Stimulated activated CD4-positive, alpha-beta T cell treated with anti-CD3 and anti-CD28 coated beads, Interleukin-2, amount 100 ng/mL, for 4 hours (primary cell): Measurements from ENCODE around the gene ATG13.
"Not testable (repeated sequence)": the region's sequence is repeated elsewhere in the genome, so short reads cannot be mapped to it uniquely, and the experiment has no call there.

Experiments
- DNase-seq: peaks from one replicate; pipeline ENCODE4 v3.0.0-alpha.2; 2020; ENCODE audit warnings: low read depth

Gene ATG13

GRCh38 chr11:46643986-46644385 lies 26.6 kb downstream of the ATG13 start:
- no peak for DNase-seq

- no peak for DNase-seq
Observed at GRCh38 chr11:46649180-46649738, 31.9 kb downstream of the ATG13 start.

- DNase-seq: no peak
Observed at GRCh38 chr11:46655631-46656030, 38.3 kb downstream of the ATG13 start.

- DNase-seq: no peak
Observed at GRCh38 chr11:46657186-46657585, 39.8 kb downstream of the ATG13 start.

GRCh38 chr11:46658259-46658658 lies 40.9 kb downstream of the ATG13 start:
- DNase-seq: no peak

GRCh38 chr11:46659908-46660307 lies 42.6 kb downstream of the ATG13 start:
- no peak for DNase-seq

GRCh38 chr11:46661836-46662235 lies 44.5 kb downstream of the ATG13 start:
- no peak for DNase-seq

- DNase-seq: no peak
Observed at GRCh38 chr11:46662366-46662765, 45.0 kb downstream of the ATG13 start.

GRCh38 chr11:46663277-46663940 lies 46.1 kb downstream of the ATG13 start:
- no peak for DNase-seq

- no peak for DNase-seq
Observed at GRCh38 chr11:46664612-46665011, 47.3 kb downstream of the ATG13 start.

- no peak for DNase-seq
Observed at GRCh38 chr11:46665356-46665755, 48.0 kb downstream of the ATG13 start.

- DNase-seq: no peak
Observed at GRCh38 chr11:46666516-46666915, 49.2 kb downstream of the ATG13 start.

- DNase-seq: no peak
Observed at GRCh38 chr11:46667043-46667481, 49.7 kb downstream of the ATG13 start.

GRCh38 chr11:46668480-46669085 lies 51.2 kb downstream of the ATG13 start:
- DNase-seq: no peak

- DNase-seq: no peak
Observed at GRCh38 chr11:46669711-46670139, 52.4 kb downstream of the ATG13 start.

GRCh38 chr11:46670521-46670920 lies 53.2 kb downstream of the ATG13 start:
- DNase-seq: not testable (repeated sequence)

- no peak for DNase-seq
Observed at GRCh38 chr11:46671958-46672315, 54.6 kb downstream of the ATG13 start.

- DNase-seq: no peak
Observed at GRCh38 chr11:46672381-46672839, 55.1 kb downstream of the ATG13 start.

- no peak for DNase-seq
Observed at GRCh38 chr11:46673713-46674462, 56.5 kb downstream of the ATG13 start.

- no peak for DNase-seq
Observed at GRCh38 chr11:46674463-46675287, 57.3 kb downstream of the ATG13 start.

- no peak for DNase-seq
Observed at GRCh38 chr11:46675288-46675851, 58.0 kb downstream of the ATG13 start.

- DNase-seq: no peak
Observed at GRCh38 chr11:46675949-46676348, 58.6 kb downstream of the ATG13 start.
